GM12878 (cell line): Measurements from ENCODE around the gene MGAT1. TPM values are rescaled to one million over a fixed set of nuclear protein-coding genes. Genes with fewer than 3 reads are reported as not detected.

ENCODE experiments used
- ATAC-seq: fragments of 200-7000 bp; cut with Tn5 transposase; 3 replicates; pipeline ENCODE4 v1.9.1; 2020; ENCODE audit warnings: mild to moderate bottlenecking, moderate library complexity
- BruUV-seq: library from RNA; stranded (reverse); fragments of 400-500 nt; replicated peaks from 2 replicates; lab custom pipeline; 2021; lab: Mats Ljungman, UMichigan
- CTCF ChIA-PET: fragments of 300-600 bp; sonication (Branson Sonifier 250); formaldehyde crosslinking; extraction: SDS; loops from one replicate; lab custom pipeline; 2021; ENCODE audit warnings: inconsistent platforms; lab: Yijun Ruan, JAX
- POLR2A ChIA-PET: fragments of 350-600 bp; formaldehyde crosslinking; extraction: SDS; loops from one replicate; lab custom pipeline; 2021; ENCODE audit warnings: inconsistent platforms; lab: Charles Lee
- RAD21 ChIA-PET: fragments of 300-600 bp; sonication (Branson Sonifier 250); formaldehyde crosslinking; loops from one replicate; lab custom pipeline; 2023; ENCODE audit warnings: antibody characterized with exemption; ENCODE audit not compliant: unreplicated experiment; lab: Charles Lee
- SMC1A ChIA-PET: fragments of 300-600 bp; sonication (Branson Sonifier 250); formaldehyde crosslinking; loops from one replicate; lab custom pipeline; 2023; ENCODE audit not compliant: unreplicated experiment, uncharacterized antibody; lab: Charles Lee
- DNase-seq: peaks from one replicate; pipeline ENCODE4 v3.0.0-alpha.2; 2011; ENCODE audit warnings: low read depth, low spot score
- FAIRE-seq: peaks from 3 replicates; lab custom pipeline; 2011; peaks lifted over from hg19 to GRCh38; lab: Jason Lieb, UNC
- H2AFZ ChIP-seq: 2 replicates; pipeline ENCODE4 v1.6.0; 2011; ENCODE audit warnings: low read depth, low read length, control low read depth; ENCODE audit not compliant: control insufficient read depth
- H3K27ac ChIP-seq: 2 replicates; pipeline ENCODE4 v1.5.1; 2011; ENCODE audit warnings: control low read depth; ENCODE audit not compliant: control insufficient read depth, insufficient read depth
- H3K27me3 ChIP-seq, 2 experiments: replicated peaks in 1 of 2; 2 replicates each; pipeline versions ENCODE4 v1.6.0 to v1.6.1; 2011; ENCODE audit warnings: low read length in 1 of 2; ENCODE audit not compliant: control insufficient read depth in 2 of 2, insufficient read depth in 2 of 2
- H3K36me3 ChIP-seq, 2 experiments: 2 replicates each; pipeline ENCODE4 v1.5.1; 2011; ENCODE audit warnings: low read length in 1 of 2; ENCODE audit not compliant: control insufficient read depth in 2 of 2, insufficient read depth in 2 of 2
- H3K4me1 ChIP-seq: 2 replicates; pipeline ENCODE4 v1.6.1; 2011; ENCODE audit warnings: mild to moderate bottlenecking, low read length, moderate library complexity, mixed read lengths; ENCODE audit not compliant: control insufficient read depth, insufficient read depth
- H3K4me2 ChIP-seq: 2 replicates; pipeline ENCODE4 v1.6.0; 2011; ENCODE audit warnings: control low read depth; ENCODE audit not compliant: control insufficient read depth, insufficient read depth
- H3K4me3 ChIP-seq: fragments of 200-600 bp; sonication (generic); 2 replicates; pipeline ENCODE4 v1.5.1; 2016
- H3K79me2 ChIP-seq: 2 replicates; pipeline ENCODE4 v1.6.0; 2011; ENCODE audit warnings: low read length; ENCODE audit not compliant: control insufficient read depth, insufficient read depth
- H3K9ac ChIP-seq: 2 replicates; pipeline ENCODE4 v1.8.0; 2011; ENCODE audit warnings: low read length, control low read depth, mixed read lengths; ENCODE audit not compliant: control insufficient read depth, insufficient read depth
- H3K9me3 ChIP-seq: replicated peaks from 3 replicates; pipeline ENCODE4 v1.5.1; 2011; ENCODE audit warnings: mild to moderate bottlenecking, low read length; ENCODE audit not compliant: control insufficient read depth, insufficient read depth
- H4K20me1 ChIP-seq: 2 replicates; pipeline ENCODE4 v1.6.0; 2011; ENCODE audit not compliant: control insufficient read depth, insufficient read depth
- EED ChIP-seq: sonication (generic); IDR thresholded peaks from 2 replicates; pipeline ENCODE4 v1.6.1; 2016; ENCODE audit warnings: antibody characterized with exemption, low read depth
- IRF3 ChIP-seq: fragments of 450-650 bp; IDR thresholded peaks from 2 replicates; pipeline ENCODE4 v1.6.1; 2014; ENCODE audit warnings: mild to moderate bottlenecking
- PAX8 ChIP-seq: fragments of 450-650 bp; IDR thresholded peaks from 2 replicates; pipeline ENCODE4 v1.6.1; 2017; ENCODE audit warnings: mild to moderate bottlenecking, moderate library complexity
- RAD21 ChIP-seq: IDR thresholded peaks from 2 replicates; pipeline ENCODE4 v1.6.1; 2011; ENCODE audit warnings: mild to moderate bottlenecking, low read depth, low read length, moderate library complexity; ENCODE audit not compliant: insufficient read depth
- SMARCA5 ChIP-seq: fragments of 450-650 bp; IDR thresholded peaks from 2 replicates; pipeline ENCODE4 v1.6.1; 2017; ENCODE audit warnings: mild to moderate bottlenecking
- STAT1 ChIP-seq: fragments of 450-650 bp; conservative IDR thresholded peaks from 2 replicates; pipeline ENCODE4 v1.6.1; 2014; ENCODE audit warnings: antibody characterized with exemption, mild to moderate bottlenecking
- ZNF687 ChIP-seq: fragments of 450-650 bp; IDR thresholded peaks from 2 replicates; pipeline ENCODE4 v1.6.1; 2017; ENCODE audit warnings: mild to moderate bottlenecking, moderate library complexity
- WGBS: methylation state at CpG from one replicate; pipeline ENCODE4 v1.1.6; 2016; ENCODE audit warnings: low lambda C conversion rate; ENCODE audit not compliant: insufficient replicate concordance, insufficient coverage; ENCODE audit errors: missing lambda C conversion rate; 5-methylcytosine and 5-hydroxymethylcytosine counted together
- in situ Hi-C: fragments of 300-500 bp; cut with MboI; formaldehyde crosslinking; loops from 9 replicates; pipeline ENCODE4 v1.14.3; 2018; ENCODE audit warnings: mixed read lengths
- intact Hi-C: fragments of 100-400 bp; cut with micrococcal nuclease; formaldehyde crosslinking; loops from one replicate; pipeline ENCODE4 v1.14.2; 2022; ENCODE audit not compliant: unreplicated experiment
- polyA plus RNA-seq, 11 experiments: library from polyadenylated mRNA; depleted of rRNA in 4 of 11; unstranded in 6 of 11; stranded (reverse) in 5 of 11; fragments of >200 nt; fragmentation: Nextera tagmentation in 4 of 11; fragmentation: Illumina TruSeq in 1 of 11; extraction: Ambion mirVana in 4 of 11; extraction: Trizol in 1 of 11; gene quantifications; 1 replicate in 1 of 11; 2 replicates in 10 of 11; pipeline versions ENCODE4 v1.2.1 to v1.2.3, GENCODE V29; 2011 to 2016; ENCODE audit warnings: inconsistent platforms in 2 of 11, missing spikeins in 2 of 11, low read depth in 1 of 11
- total RNA-seq, 4 experiments: library from RNA; depleted of rRNA in 3 of 4; stranded (reverse); fragments of >200 nt in 3 of 4; fragmentation: Illumina TruSeq in 1 of 4; extraction: Trizol in 1 of 4; gene quantifications; 2 replicates each; pipeline versions ENCODE4 v1.2.1 to v1.2.3, GENCODE V29; 2013 to 2021

Gene MGAT1
- total and polyA plus RNA-seq, 10 of the 15 experiments (the other 5 are each of a cell fraction or from before 2014, with no cell fraction given) = 3.1 to 88.4 (median 62.7) TPM

- ChIA-PET CTCF (interaction anchor here (1.1 to 4.0 kb wide), 3 partner anchors 14 to 53 kb away, joined by 3 to 23 read pairs (median 5); partner anchors contain the start of gene MGAT1), SMC1A (interaction anchor here (1.3 to 4.5 kb wide), 7 partner anchors 10 to 53 kb away, joined by 5 to 28 read pairs (median 8); no protein-coding TSS in a partner anchor)
- Histone ChIP-seq H3K79me2 (peaks cover 10% of the 10 kb centered on the region), H3K27ac (peak overlapping the region; percentile 46; the same call in 1 of the 2 replicates), H3K4me2 (peak overlapping the region; percentile 1), H2AFZ (peak overlapping the region; percentile 57), H3K27me3 (no peaks in the 10 kb centered on the region), H3K4me3 (no peak overlapping the region)
- no peak for DNase-seq
- in situ Hi-C loops = loop anchor here (25.0 kb wide), 1 partner anchor 1003 kb away; the partner anchor contains the start of genes MGAT4B and SQSTM1
- ATAC-seq = no peak
- TF ChIP-seq PAX8 (no peak), EED (0 out of 2 replicates have a peak, but pooled peaks have one; percentile 30)
- TF ChIP-seq, all 136 proteins: peak for 1
- FAIRE-seq = no peak
- ChIA-PET POLR2A (interaction anchor here (0.7 to 3.8 kb wide), 4 partner anchors 8 to 45 kb away, joined by 3 to 41 read pairs (median 10); no protein-coding TSS in a partner anchor), RAD21 (interaction anchor here (1.2 to 9.0 kb wide), 2 partner anchors 16 to 336 kb away, joined by 3 to 70 read pairs; no protein-coding TSS in a partner anchor)
- Histone ChIP-seq H4K20me1 (no peaks in the 10 kb centered on the region), H3K9ac (no peak overlapping the region), H3K4me1 (peaks cover 54% of the 10 kb centered on the region), H3K36me3 (no peaks in the 10 kb centered on the region), H3K9me3 (no peaks in the 10 kb centered on the region)
- 74% methylated on average over 9 of the region's 9 CpGs for WGBS
- intact Hi-C loops = no loop called here
- no TSS peak for BruUV-seq
Observed at GRCh38 chr5:180815293-180815917, 12.8 kb upstream of the MGAT1 start.

GRCh38 chr5:180813420-180813819 is 10.8 kb upstream of the MGAT1 start:
- ChIA-PET RAD21 (interaction anchor here (0.6 to 9.0 kb wide), 8 partner anchors 10 to 55 kb away, joined by 3 to 70 read pairs (median 5); partner anchors contain the start of genes MGAT1 and ZFP62), POLR2A (interaction anchor here (1.0 to 4.8 kb wide), 5 partner anchors 9 to 355 kb away, joined by 3 to 38 read pairs (median 5); no protein-coding TSS in a partner anchor), CTCF (interaction anchor here (0.8 to 4.0 kb wide), 8 partner anchors 12 to 55 kb away, joined by 3 to 23 read pairs (median 6); partner anchors contain the start of gene MGAT1), SMC1A (interaction anchor here (1.1 to 4.5 kb wide), 6 partner anchors 8 to 50 kb away, joined by 3 to 28 read pairs (median 6); no protein-coding TSS in a partner anchor)
- Histone ChIP-seq H3K9me3 (no peaks in the 10 kb centered on the region), H3K4me1 (peaks cover 54% of the 10 kb centered on the region), H3K27me3 (no peaks in the 10 kb centered on the region), H3K36me3 (no peaks in the 10 kb centered on the region), H4K20me1 (no peaks in the 10 kb centered on the region), H3K4me2 (no peak overlapping the region), H3K9ac (no peak overlapping the region), H3K79me2 (peaks cover 23% of the 10 kb centered on the region), H2AFZ (no peak overlapping the region), H3K27ac (no peak overlapping the region), H3K4me3 (no peak overlapping the region)
- BruUV-seq = no TSS peak
- no peak for ATAC-seq
- in situ Hi-C loops = loop anchor here (25.0 kb wide), 1 partner anchor 1001 kb away; the partner anchor contains the start of genes MGAT4B and SQSTM1
- no peak for DNase-seq
- no peak for FAIRE-seq
- intact Hi-C loops = no loop called here
- WGBS = 63% methylated on average over 5 of the region's 5 CpGs
- peak; percentile 44; the same call in 1 of the 2 replicates for TF ChIP-seq RAD21
- no peak for TF ChIP-seq SMARCA5
- TF ChIP-seq ZNF687 = no peak
- no peak for TF ChIP-seq IRF3
- no peak for TF ChIP-seq STAT1
